ENCODE results near the gene MSMP. TPM values are rescaled to one million over a fixed set of nuclear protein-coding genes. Genes with fewer than 3 reads are reported as not detected.

The MSMP gene
- total and polyA plus RNA-seq, 10 of the 15 experiments (the other 5 are each of a cell fraction or from before 2014, with no cell fraction given) = 0.33 to 2.4 (median 0.86) TPM; not detected in 4

DNA sequence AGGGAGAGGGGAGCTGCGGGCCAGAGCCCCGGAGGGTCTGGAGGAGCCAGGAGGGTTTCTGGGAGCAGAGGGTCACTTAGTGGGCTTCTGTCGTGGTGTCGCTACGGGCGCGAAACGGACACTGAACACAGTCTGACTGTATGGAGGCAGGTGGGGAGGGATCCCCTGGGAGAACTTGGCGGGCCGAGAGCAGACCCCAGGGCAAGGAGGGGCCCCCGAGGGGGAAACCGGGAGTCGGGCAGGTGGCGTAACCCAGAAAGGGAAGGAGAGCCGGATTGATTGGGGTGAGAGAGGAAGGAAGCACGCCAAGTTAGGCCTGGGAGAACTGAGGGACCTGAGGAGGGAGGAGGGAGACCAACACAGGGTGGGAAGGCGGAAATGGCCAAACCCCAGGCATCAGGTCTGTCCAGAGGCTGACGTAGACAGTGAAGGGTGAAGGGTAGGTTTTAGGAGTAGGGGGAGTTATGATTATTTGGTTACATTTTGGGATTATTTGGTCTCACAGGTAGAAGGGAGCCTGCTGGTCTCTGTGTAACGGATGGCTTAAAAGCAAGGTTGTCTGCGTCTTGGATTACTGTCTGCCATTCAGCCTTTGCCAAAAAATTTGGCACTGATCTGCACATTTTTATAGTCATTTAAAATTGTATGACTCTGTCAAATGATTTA lies 3.3 kb upstream of the MSMP start (continued):
- TF ChIP-seq CBX3 (IDR thresholded peaks at IDR 0.05; ENCODE audit: borderline replicate concordance, low read depth) (no peak), MEF2B (IDR thresholded peaks at IDR 0.05; ENCODE audit: partially characterized antibody, poor library complexity, severe bottlenecking) (peak; percentile 94), PKNOX1 (IDR thresholded peaks at IDR 0.05) (peak; percentile 19; the same call in 1 of the 2 replicates), FOS (IDR thresholded peaks at IDR 0.05; ENCODE audit: borderline replicate concordance, extremely low read depth, insufficient read length) (no peak), SREBF2 (IDR thresholded peaks at IDR 0.05; ENCODE audit: low read length) (no peak), USF1 (IDR thresholded peaks at IDR 0.05; ENCODE audit: borderline replicate concordance, extremely low read length, insufficient read depth, low read depth, low read length) (no peak), SIX5 (IDR thresholded peaks at IDR 0.05; ENCODE audit: low read depth, low read length, severe bottlenecking) (no peak), CBX5 (IDR thresholded peaks at IDR 0.05; ENCODE audit: low read depth) (no peak), CHD1 (IDR thresholded peaks at IDR 0.05; ENCODE audit: low read depth, low read length) (no peak), RELB (IDR thresholded peaks at IDR 0.05; ENCODE audit: low read depth) (peak; percentile 56; the same call in 1 of the 2 replicates), MXI1 (IDR thresholded peaks at IDR 0.05; ENCODE audit: low read depth, low read length) (no peak), PAX5 (IDR thresholded peaks at IDR 0.05; ENCODE audit: borderline replicate concordance, low read depth, low read length) (peak; percentile 39; the same call in 1 of the 2 replicates), SPI1 (IDR thresholded peaks at IDR 0.05; ENCODE audit: borderline replicate concordance, insufficient read depth, low read depth, low read length) (peak; percentile 2; the same call in 1 of the 2 replicates), NBN (IDR thresholded peaks at IDR 0.05) (no peak; the same call in none of the 2 replicates), TAF1 (IDR thresholded peaks at IDR 0.05; ENCODE audit: borderline replicate concordance, low read depth, low read length) (no peak), IRF3 (IDR thresholded peaks at IDR 0.05) (no peak), DPF2 (IDR thresholded peaks at IDR 0.05) (peak; percentile 88), POLR2AphosphoS5 (IDR thresholded peaks at IDR 0.05; ENCODE audit: low read length) (peak; percentile 79), RFX5 (IDR thresholded peaks at IDR 0.05; ENCODE audit: low read depth, low read length) (no peak), ASH2L (IDR thresholded peaks at IDR 0.05; ENCODE audit: borderline replicate concordance, low read depth) (0 out of 2 replicates have a peak, but pooled peaks have one; percentile 2), POU2F2 (IDR thresholded peaks at IDR 0.05; ENCODE audit: borderline replicate concordance, low read depth, low read length) (peak; percentile 21; the same call in 1 of the 3 replicates), SMAD1 (IDR thresholded peaks at IDR 0.05; ENCODE audit: low read depth, partially characterized antibody) (no peak), GABPA (IDR thresholded peaks at IDR 0.05; ENCODE audit: low read depth) (no peak), RUNX3 (IDR thresholded peaks at IDR 0.05; ENCODE audit: low read length) (peak; percentile 40), PAX8 (IDR thresholded peaks at IDR 0.05) (no peak)
- TF ChIP-seq, protein P1, sequence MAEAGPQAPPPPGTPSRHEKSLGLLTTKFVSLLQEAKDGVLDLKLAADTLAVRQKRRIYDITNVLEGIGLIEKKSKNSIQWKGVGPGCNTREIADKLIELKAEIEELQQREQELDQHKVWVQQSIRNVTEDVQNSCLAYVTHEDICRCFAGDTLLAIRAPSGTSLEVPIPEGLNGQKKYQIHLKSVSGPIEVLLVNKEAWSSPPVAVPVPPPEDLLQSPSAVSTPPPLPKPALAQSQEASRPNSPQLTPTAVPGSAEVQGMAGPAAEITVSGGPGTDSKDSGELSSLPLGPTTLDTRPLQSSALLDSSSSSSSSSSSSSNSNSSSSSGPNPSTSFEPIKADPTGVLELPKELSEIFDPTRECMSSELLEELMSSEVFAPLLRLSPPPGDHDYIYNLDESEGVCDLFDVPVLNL (IDR thresholded peaks at IDR 0.05; ENCODE audit: low read depth, low read length) = no peak

All from GM12878 (cell line).